GM23248 (cell line): Measurements from ENCODE around the gene VWA7.

Experiments used
- EZH2 ChIP-seq: fragments of 200-600 bp; sonication (generic); IDR thresholded peaks from 2 replicates; pipeline ENCODE4 v1.6.1; 2018; ENCODE audit warnings: antibody characterized with exemption, mild to moderate bottlenecking; ENCODE audit not compliant: insufficient read depth, poor library complexity, severe bottlenecking
- EZH2phosphoT487 ChIP-seq: fragments of 200-600 bp; sonication (generic); IDR thresholded peaks from 2 replicates; pipeline ENCODE4 v1.6.1; 2018; ENCODE audit warnings: antibody characterized with exemption, moderate library complexity, mild to moderate bottlenecking, low read depth; ENCODE audit not compliant: insufficient read depth

GRCh38 chr6:31825553-31825952 lies 48.4 kb upstream of the VWA7 start:
- TF ChIP-seq EZH2phosphoT487 (no peak), EZH2 (no peak)
